SU-DHL-6 (cell line): ENCODE measurements around the gene DYSF.

Experiments
- H2AFZ ChIP-seq: fragments of 200-600 bp; sonication (generic); 2 replicates; pipeline ENCODE4 v1.6.1; 2014; ENCODE audit warnings: low read depth, mild to moderate bottlenecking, moderate library complexity, mixed read lengths, antibody characterized with exemption, low read length; ENCODE audit not compliant: severe bottlenecking
- H3F3A ChIP-seq: fragments of 200-600 bp; shearing (Covaris generic); 2 replicates; pipeline ENCODE4 v1.6.0; 2016; ENCODE audit warnings: antibody characterized with exemption, mild to moderate bottlenecking; ENCODE audit not compliant: insufficient read depth
- H3K27ac ChIP-seq: fragments of 200-600 bp; sonication (generic); 2 replicates; pipeline ENCODE4 v1.5.1; 2016; ENCODE audit warnings: low read depth, mild to moderate bottlenecking, low read length, moderate library complexity, mixed read lengths
- H3K27me3 ChIP-seq: fragments of 200-600 bp; sonication (generic), shearing (Covaris generic); 2 replicates; pipeline ENCODE4 v1.6.0; 2014; ENCODE audit warnings: mild to moderate bottlenecking, low read length
- H3K36me3 ChIP-seq: fragments of 200-600 bp; sonication (generic); 2 replicates; pipeline ENCODE4 v1.6.1; 2014; ENCODE audit warnings: mild to moderate bottlenecking, low read length, mixed read lengths
- H3K4me2 ChIP-seq: fragments of 300-600, 200-600 bp; shearing (Covaris generic), sonication (generic); 2 replicates; pipeline ENCODE4 v1.6.0; 2014; ENCODE audit warnings: low read length, low read depth, mild to moderate bottlenecking; ENCODE audit not compliant: poor library complexity, severe bottlenecking
- H3K4me3 ChIP-seq: fragments of 200-600 bp; sonication (generic); 2 replicates; pipeline ENCODE4 v1.5.1; 2014; ENCODE audit warnings: antibody characterized with exemption, low read length, mild to moderate bottlenecking, mixed read lengths; ENCODE audit not compliant: insufficient read depth, poor library complexity, severe bottlenecking
- H3K79me2 ChIP-seq: fragments of 200-600 bp; sonication (generic); 2 replicates; pipeline ENCODE4 v1.6.1; 2014; ENCODE audit warnings: mild to moderate bottlenecking, low read length, moderate library complexity; ENCODE audit not compliant: insufficient read depth
- H3K9ac ChIP-seq: fragments of 200-600 bp; sonication (generic); 2 replicates; pipeline ENCODE4 v1.7.0; 2014; ENCODE audit warnings: mild to moderate bottlenecking, low read length
- H3K9me2 ChIP-seq: fragments of 200-600 bp; sonication (generic); replicated peaks from 2 replicates; pipeline ENCODE4 v1.6.1; 2014; ENCODE audit warnings: low read length; ENCODE audit not compliant: insufficient read depth
- H3K9me3 ChIP-seq: fragments of 200-600 bp; sonication (generic); 2 replicates; pipeline ENCODE4 v1.6.1; 2014; ENCODE audit warnings: low read length, mixed read lengths; ENCODE audit not compliant: insufficient read depth
- H4K20me1 ChIP-seq: fragments of 200-600 bp; sonication (generic); 2 replicates; pipeline ENCODE4 v1.6.1; 2014; ENCODE audit warnings: low read depth, mild to moderate bottlenecking, antibody characterized with exemption, low read length, moderate library complexity, mixed read lengths
- EZH2phosphoT487 ChIP-seq: fragments of 200-600 bp; sonication (generic), shearing (Covaris generic); conservative IDR thresholded peaks from 2 replicates; pipeline ENCODE4 v1.6.1; 2018; ENCODE audit warnings: mild to moderate bottlenecking, antibody characterized with exemption, low read length, moderate library complexity, mixed read lengths
- TF ChIP-seq, protein P1 (sequence below): fragments of 200-600 bp; sonication (generic); IDR thresholded peaks from one replicate; pipeline ENCODE4 v1.5.1; 2017; ENCODE audit warnings: antibody characterized with exemption, mild to moderate bottlenecking, low read length, moderate library complexity; ENCODE audit not compliant: insufficient read depth, poor library complexity, severe bottlenecking

Gene DYSF

GRCh38 chr2:71675296-71675695 is 221.9 kb downstream of the DYSF start:
- H3K4me2 ChIP-seq = no peak overlapping the region

DNA sequence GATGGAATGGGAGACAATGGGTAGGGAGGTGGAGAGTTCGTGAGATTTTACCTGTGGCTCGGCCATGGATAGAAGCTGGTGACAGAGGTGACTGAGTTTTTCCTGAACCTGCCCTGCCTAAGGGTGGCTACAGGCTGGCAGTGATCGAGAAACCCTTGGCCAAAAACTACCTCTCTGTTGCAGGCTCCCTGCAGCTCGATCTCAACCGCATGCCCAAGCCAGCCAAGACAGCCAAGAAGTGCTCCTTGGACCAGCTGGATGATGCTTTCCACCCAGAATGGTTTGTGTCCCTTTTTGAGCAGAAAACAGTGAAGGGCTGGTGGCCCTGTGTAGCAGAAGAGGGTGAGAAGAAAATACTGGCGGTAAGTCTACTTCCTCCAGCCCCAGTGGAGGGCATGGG is 225.5 kb downstream of the DYSF start:
- no peak overlapping the region for H3K4me3 ChIP-seq
- H3K9ac ChIP-seq = no peak overlapping the region
- no peaks in the 10 kb centered on the region for H3K79me2 ChIP-seq
- H2AFZ ChIP-seq = no peak overlapping the region
- H3K4me2 ChIP-seq = no peak overlapping the region
- H3F3A ChIP-seq = no peaks in the 10 kb centered on the region
- H3K9me2 ChIP-seq = no peaks in the 10 kb centered on the region
- H3K27me3 ChIP-seq = no peaks in the 10 kb centered on the region
- H3K9me3 ChIP-seq = no peaks in the 10 kb centered on the region
- no peaks in the 10 kb centered on the region for H4K20me1 ChIP-seq
- H3K36me3 ChIP-seq = no peaks in the 10 kb centered on the region
- no peak for TF ChIP-seq EZH2phosphoT487
- no peak overlapping the region for H3K27ac ChIP-seq

More at GRCh38 chr2:71675296-71675695, 221.9 kb downstream of the DYSF start:
- Histone ChIP-seq H3K36me3 (no peaks in the 10 kb centered on the region), H2AFZ (no peak overlapping the region), H3K9ac (no peak overlapping the region), H3K27me3 (no peaks in the 10 kb centered on the region), H3K79me2 (no peaks in the 10 kb centered on the region), H3K9me3 (no peaks in the 10 kb centered on the region), H4K20me1 (no peaks in the 10 kb centered on the region), H3K27ac (no peak overlapping the region), H3K4me3 (no peak overlapping the region), H3F3A (no peaks in the 10 kb centered on the region), H3K9me2 (no peaks in the 10 kb centered on the region)
- TF ChIP-seq EZH2phosphoT487 = no peak
- TF ChIP-seq, protein P1, sequence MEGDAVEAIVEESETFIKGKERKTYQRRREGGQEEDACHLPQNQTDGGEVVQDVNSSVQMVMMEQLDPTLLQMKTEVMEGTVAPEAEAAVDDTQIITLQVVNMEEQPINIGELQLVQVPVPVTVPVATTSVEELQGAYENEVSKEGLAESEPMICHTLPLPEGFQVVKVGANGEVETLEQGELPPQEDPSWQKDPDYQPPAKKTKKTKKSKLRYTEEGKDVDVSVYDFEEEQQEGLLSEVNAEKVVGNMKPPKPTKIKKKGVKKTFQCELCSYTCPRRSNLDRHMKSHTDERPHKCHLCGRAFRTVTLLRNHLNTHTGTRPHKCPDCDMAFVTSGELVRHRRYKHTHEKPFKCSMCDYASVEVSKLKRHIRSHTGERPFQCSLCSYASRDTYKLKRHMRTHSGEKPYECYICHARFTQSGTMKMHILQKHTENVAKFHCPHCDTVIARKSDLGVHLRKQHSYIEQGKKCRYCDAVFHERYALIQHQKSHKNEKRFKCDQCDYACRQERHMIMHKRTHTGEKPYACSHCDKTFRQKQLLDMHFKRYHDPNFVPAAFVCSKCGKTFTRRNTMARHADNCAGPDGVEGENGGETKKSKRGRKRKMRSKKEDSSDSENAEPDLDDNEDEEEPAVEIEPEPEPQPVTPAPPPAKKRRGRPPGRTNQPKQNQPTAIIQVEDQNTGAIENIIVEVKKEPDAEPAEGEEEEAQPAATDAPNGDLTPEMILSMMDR = no peak

GRCh38 chr2:71679491-71679890 is 226.1 kb downstream of the DYSF start:
- no peak overlapping the region for H3K27ac ChIP-seq
- H2AFZ ChIP-seq = no peak overlapping the region
- no peak for TF ChIP-seq EZH2phosphoT487
- TF ChIP-seq, protein P1 = no peak
- H4K20me1 ChIP-seq = no peaks in the 10 kb centered on the region
- H3K79me2 ChIP-seq = no peaks in the 10 kb centered on the region
- no peaks in the 10 kb centered on the region for H3K27me3 ChIP-seq
- H3K36me3 ChIP-seq = no peaks in the 10 kb centered on the region
- no peak overlapping the region for H3K4me2 ChIP-seq
- no peak overlapping the region for H3K9ac ChIP-seq
- H3K9me2 ChIP-seq = no peaks in the 10 kb centered on the region
- H3F3A ChIP-seq = no peaks in the 10 kb centered on the region
- H3K4me3 ChIP-seq = no peak overlapping the region
- H3K9me3 ChIP-seq = no peaks in the 10 kb centered on the region

DNA sequence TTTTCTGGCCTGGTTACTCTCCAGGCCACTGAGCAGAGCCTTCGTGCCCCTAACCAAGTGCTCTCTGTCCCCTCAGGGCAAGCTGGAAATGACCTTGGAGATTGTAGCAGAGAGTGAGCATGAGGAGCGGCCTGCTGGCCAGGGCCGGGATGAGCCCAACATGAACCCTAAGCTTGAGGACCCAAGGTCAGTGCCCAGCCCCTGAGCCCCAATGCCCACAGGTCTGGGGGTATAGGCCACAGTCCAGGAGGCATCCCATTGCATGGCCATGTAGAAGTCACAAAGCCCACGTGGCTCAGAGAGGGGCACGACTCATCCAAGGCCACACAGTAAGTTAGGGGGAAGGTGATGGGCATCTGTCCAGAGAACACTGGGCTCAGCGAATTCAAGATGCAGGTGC is 227.6 kb downstream of the DYSF start:
- H4K20me1 ChIP-seq = no peaks in the 10 kb centered on the region
- no peak overlapping the region for H2AFZ ChIP-seq
- no peak overlapping the region for H3K9ac ChIP-seq
- H3K36me3 ChIP-seq = no peaks in the 10 kb centered on the region
- no peak overlapping the region for H3K4me2 ChIP-seq
- no peaks in the 10 kb centered on the region for H3K9me2 ChIP-seq
- H3K27me3 ChIP-seq = no peaks in the 10 kb centered on the region
- no peaks in the 10 kb centered on the region for H3K9me3 ChIP-seq
- no peak for TF ChIP-seq EZH2phosphoT487
- TF ChIP-seq, protein P1 = no peak
- no peaks in the 10 kb centered on the region for H3F3A ChIP-seq
- H3K27ac ChIP-seq = no peak overlapping the region
- no peaks in the 10 kb centered on the region for H3K79me2 ChIP-seq
- H3K4me3 ChIP-seq = no peak overlapping the region
